DND-41 (cell line): Measurements from ENCODE around the gene BAAT.

Source experiments
- ATAC-seq: fragments of 200-7000 bp; cut with Tn5 transposase; 3 replicates; pipeline ENCODE4 v1.9.1; 2021; ENCODE audit warnings: low read depth; ENCODE audit not compliant: insufficient read depth
- DNase-seq: peaks from one replicate; pipeline ENCODE4 v3.0.0-alpha.2; 2020
- H2AFZ ChIP-seq: 2 replicates; pipeline ENCODE4 v1.6.0; 2012; ENCODE audit warnings: low read depth, low read length
- H3K27ac ChIP-seq: 2 replicates; pipeline ENCODE4 v1.5.1; 2012; ENCODE audit warnings: low read length, inconsistent platforms
- H3K27me3 ChIP-seq: fragments of 200-600 bp; sonication (generic); 2 replicates; pipeline ENCODE4 v1.6.0; 2012; ENCODE audit warnings: low read length, mild to moderate bottlenecking, inconsistent platforms; ENCODE audit not compliant: insufficient read depth, poor library complexity
- H3K36me3 ChIP-seq: 2 replicates; pipeline ENCODE4 v1.5.1; 2012; ENCODE audit warnings: low read length, inconsistent platforms; ENCODE audit not compliant: insufficient read depth
- H3K4me1 ChIP-seq: 2 replicates; pipeline ENCODE4 v1.5.1; 2012; ENCODE audit warnings: mild to moderate bottlenecking, low read length; ENCODE audit not compliant: insufficient read depth
- H3K4me2 ChIP-seq: 2 replicates; pipeline ENCODE4 v1.6.0; 2012; ENCODE audit warnings: mild to moderate bottlenecking, moderate library complexity, low read length, inconsistent platforms; ENCODE audit not compliant: insufficient read depth
- H3K4me3 ChIP-seq, 2 experiments: fragments of 200-600 bp in 1 of 2; shearing (Covaris generic) in 1 of 2; 2 replicates each; pipeline ENCODE4 v1.5.1; 2012 to 2016; ENCODE audit warnings: inconsistent platforms in 2 of 2, low read length in 2 of 2, mild to moderate bottlenecking in 2 of 2, low read depth in 1 of 2, moderate library complexity in 1 of 2
- H3K79me2 ChIP-seq: 2 replicates; pipeline ENCODE4 v1.6.0; 2012; ENCODE audit warnings: low read length, inconsistent platforms; ENCODE audit not compliant: insufficient read depth
- H3K9ac ChIP-seq: 2 replicates; pipeline ENCODE4 v1.6.0; 2012; ENCODE audit warnings: low read depth, mild to moderate bottlenecking, inconsistent platforms, low read length, moderate library complexity
- H3K9me3 ChIP-seq: 2 replicates; pipeline ENCODE4 v1.5.1; 2012; ENCODE audit warnings: low read length, moderate library complexity, mild to moderate bottlenecking, inconsistent platforms; ENCODE audit not compliant: insufficient read depth, severe bottlenecking
- H4K20me1 ChIP-seq: 2 replicates; pipeline ENCODE4 v1.6.0; 2012; ENCODE audit warnings: low read length; ENCODE audit not compliant: insufficient read depth
- CTCF ChIP-seq: IDR thresholded peaks from 2 replicates; pipeline ENCODE4 v1.5.1; 2012; ENCODE audit warnings: borderline replicate concordance, low read length, moderate library complexity, mild to moderate bottlenecking; ENCODE audit not compliant: poor library complexity, severe bottlenecking; ENCODE audit errors: extremely low read depth
- EZH2 ChIP-seq: IDR thresholded peaks from 3 replicates; pipeline ENCODE4 v1.6.1; 2012; ENCODE audit warnings: borderline replicate concordance, low read depth, mild to moderate bottlenecking, moderate library complexity, low read length, inconsistent platforms; ENCODE audit not compliant: severe bottlenecking

The BAAT gene

GRCh38 chr9:101415578-101415977 is 30.8 kb upstream of the BAAT start:
- H4K20me1 ChIP-seq: no peaks in the 10 kb centered on the region
- H3K4me3 ChIP-seq: no peak overlapping the region
- H2AFZ ChIP-seq: no peak overlapping the region
- peaks cover 10% of the 10 kb centered on the region for H3K9me3 ChIP-seq
- H3K36me3 ChIP-seq: no peaks in the 10 kb centered on the region
- TF ChIP-seq CTCF: no peak
- TF ChIP-seq EZH2: no peak
- H3K4me1 ChIP-seq: no peaks in the 10 kb centered on the region
- H3K4me2 ChIP-seq: no peak overlapping the region
- H3K9ac ChIP-seq: no peak overlapping the region
- H3K27me3 ChIP-seq: no peaks in the 10 kb centered on the region
- no peaks in the 10 kb centered on the region for H3K79me2 ChIP-seq
- no peak overlapping the region for H3K27ac ChIP-seq
- DNase-seq (no peak), ATAC-seq (no peak)

- DNase-seq (no peak), ATAC-seq (no peak)
- Histone ChIP-seq H3K9ac (no peak overlapping the region), H3K79me2 (no peaks in the 10 kb centered on the region), H3K4me3 (no peak overlapping the region), H3K27ac (no peak overlapping the region), H3K9me3 (peaks cover 16% of the 10 kb centered on the region), H2AFZ (no peak overlapping the region), H3K4me2 (no peak overlapping the region), H3K36me3 (no peaks in the 10 kb centered on the region), H4K20me1 (no peaks in the 10 kb centered on the region), H3K4me1 (no peaks in the 10 kb centered on the region), H3K27me3 (no peaks in the 10 kb centered on the region)
- TF ChIP-seq EZH2 (no peak), CTCF (no peak)
Measured at GRCh38 chr9:101414839-101415238, 30.0 kb upstream of the BAAT start.

GRCh38 chr9:101409079-101409477 is 24.3 kb upstream of the BAAT start:
- peaks cover 50% of the 10 kb centered on the region for H3K36me3 ChIP-seq
- H3K4me3 ChIP-seq: no peak overlapping the region
- peaks cover 58% of the 10 kb centered on the region for H3K9me3 ChIP-seq

More at GRCh38 chr9:101409079-101409477, 24.3 kb upstream of the BAAT start:
- ATAC-seq (no peak), DNase-seq (no peak)
- H2AFZ ChIP-seq: no peak overlapping the region
- no peaks in the 10 kb centered on the region for H3K79me2 ChIP-seq
- no peaks in the 10 kb centered on the region for H4K20me1 ChIP-seq
- H3K27me3 ChIP-seq: no peaks in the 10 kb centered on the region
- H3K4me2 ChIP-seq: no peak overlapping the region
- no peaks in the 10 kb centered on the region for H3K4me1 ChIP-seq
- H3K27ac ChIP-seq: no peak overlapping the region
- TF ChIP-seq CTCF (no peak), EZH2 (no peak)
- H3K9ac ChIP-seq: no peak overlapping the region
